Activated T-helper 1 cell treated with anti-CD3 and anti-CD28 coated beads, Interleukin-12 subunit alpha, Interleukin-12 subunit beta, Interleukin-2, Interleukin-4 antibody, amounts not matched to agents 30 ng/mL and 10 ng/mL and 1 ng/mL, durations not matched to agents 14 hours and 24 hours and 36 hours (primary cell): ENCODE data around the gene PTGIR. TPM values are rescaled to one million over a fixed set of nuclear protein-coding genes. Genes with fewer than 3 reads are reported as not detected.

Experiments used
- DNase-seq: peaks from one replicate; pipeline ENCODE4 v3.0.0; 2021; ENCODE audit warnings: low spot score
- H3K27ac Mint-ChIP-seq: one replicate; pipeline ENCODE4 v1.8.0; 2021; ENCODE audit warnings: mild to moderate bottlenecking, mixed read lengths
- H3K27me3 Mint-ChIP-seq: one replicate; pipeline ENCODE4 v1.8.0; 2022; ENCODE audit warnings: mild to moderate bottlenecking, moderate library complexity, mixed read lengths; ENCODE audit not compliant: insufficient read depth
- H3K36me3 Mint-ChIP-seq: one replicate; pipeline ENCODE4 v1.8.0; 2021; ENCODE audit warnings: low read depth, mixed read lengths
- H3K4me1 Mint-ChIP-seq: one replicate; pipeline ENCODE4 v1.8.0; 2021; ENCODE audit warnings: low read depth, mixed read lengths
- H3K4me3 Mint-ChIP-seq: one replicate; pipeline ENCODE4 v1.8.0; 2021; ENCODE audit warnings: mild to moderate bottlenecking, moderate library complexity, mixed read lengths
- H3K9me3 Mint-ChIP-seq: one replicate; pipeline ENCODE4 v1.8.0; 2021; ENCODE audit warnings: mixed read lengths
- intact Hi-C: fragments of 100-400 bp; cut with micrococcal nuclease; formaldehyde crosslinking; loops from one replicate; pipeline ENCODE4 v1.15.1; 2024
- total RNA-seq: library from RNA; stranded (reverse); gene quantifications from 2 replicates; pipeline ENCODE4 v1.2.3, GENCODE V29; 2022

The PTGIR gene
- total RNA-seq, 1 donor from 2014 or later = 217 TPM

DNA sequence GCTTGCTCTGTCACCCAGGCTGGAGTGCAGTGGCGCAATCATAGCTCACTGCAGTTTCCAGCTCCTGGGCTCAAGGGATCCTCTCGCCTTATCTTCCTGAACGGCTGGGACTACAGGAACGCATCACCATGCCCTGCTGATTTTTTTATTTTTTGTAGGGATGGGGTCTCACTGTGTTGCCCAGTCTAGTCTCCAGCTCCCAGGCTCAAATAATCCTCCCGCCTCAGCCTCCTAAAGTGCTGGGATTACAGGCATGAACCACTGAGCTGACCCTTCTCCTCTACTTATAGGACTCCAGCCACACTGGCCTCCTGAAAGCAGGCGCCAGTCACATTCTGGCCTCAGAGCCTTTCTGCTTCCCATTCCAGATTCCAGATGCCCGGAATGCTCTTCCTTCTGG lies 25.6 kb upstream of the PTGIR start:
- intact Hi-C loops = no loop called here
- no peak overlapping the region for H3K4me3 Mint-ChIP-seq
- peaks cover 9% of the 10 kb centered on the region for H3K4me1 Mint-ChIP-seq
- DNase-seq = no peak
- H3K27ac Mint-ChIP-seq = no peak overlapping the region
- peaks cover 15% of the 10 kb centered on the region for H3K36me3 Mint-ChIP-seq
- H3K27me3 Mint-ChIP-seq = peaks cover 46% of the 10 kb centered on the region
- peaks cover 4% of the 10 kb centered on the region for H3K9me3 Mint-ChIP-seq

DNA sequence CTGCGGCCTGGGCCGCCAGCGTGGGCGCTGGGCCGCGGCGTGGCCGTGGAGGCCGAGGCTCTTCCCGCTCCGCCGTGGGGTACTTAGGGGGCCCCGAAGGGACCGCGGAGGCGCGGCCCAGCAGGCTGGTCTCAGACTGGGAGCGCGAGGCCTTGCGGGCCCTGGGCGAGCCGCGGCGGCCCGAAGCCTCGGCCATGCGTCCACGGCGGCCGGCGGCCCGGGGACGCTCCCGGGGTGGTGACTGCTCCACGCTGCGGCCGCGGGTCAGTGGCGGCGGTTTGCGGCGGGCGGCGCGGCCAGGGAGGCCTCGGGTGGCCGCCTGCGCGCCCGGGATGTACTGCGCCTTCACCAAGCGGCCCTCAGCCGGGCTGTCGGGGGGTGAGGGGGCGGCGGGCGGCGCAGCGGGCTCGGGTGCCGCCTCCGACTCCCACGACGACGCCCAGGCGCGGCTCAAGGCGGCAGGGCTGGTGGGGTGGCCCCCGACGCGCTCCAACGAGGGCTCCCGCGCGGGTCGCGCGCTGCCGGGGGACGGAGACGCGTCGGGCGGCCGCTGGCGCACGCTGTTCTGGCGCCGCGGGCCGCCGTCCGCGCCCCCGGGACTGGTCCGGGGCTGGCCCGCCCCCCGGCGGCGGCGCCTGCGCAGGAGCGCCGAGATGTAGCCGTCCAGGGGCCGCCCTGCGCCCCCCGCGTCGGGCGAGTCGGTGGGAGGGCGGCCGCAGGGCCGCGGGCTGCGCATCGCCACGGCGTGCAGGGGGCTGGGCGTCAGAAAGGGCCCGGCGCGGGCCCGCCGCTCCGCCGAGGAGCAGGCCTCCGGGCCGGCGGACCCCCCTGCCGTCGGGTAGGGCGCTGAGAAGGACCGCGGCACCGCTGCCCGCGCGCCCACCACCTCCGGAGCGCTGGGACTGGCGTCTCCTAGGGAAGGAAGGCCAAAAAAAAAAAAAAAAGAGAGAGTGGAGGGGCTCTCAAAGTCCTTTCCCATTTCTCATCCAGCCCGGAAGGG lies 24.4 kb upstream of the PTGIR start:
- no peak for DNase-seq
- intact Hi-C loops = no loop called here
- no peak overlapping the region for H3K4me3 Mint-ChIP-seq
- peaks cover 4% of the 10 kb centered on the region for H3K9me3 Mint-ChIP-seq
- H3K27ac Mint-ChIP-seq = no peak overlapping the region
- H3K27me3 Mint-ChIP-seq = peaks cover 52% of the 10 kb centered on the region
- H3K4me1 Mint-ChIP-seq = peaks cover 9% of the 10 kb centered on the region
- H3K36me3 Mint-ChIP-seq = peaks cover 15% of the 10 kb centered on the region

DNA sequence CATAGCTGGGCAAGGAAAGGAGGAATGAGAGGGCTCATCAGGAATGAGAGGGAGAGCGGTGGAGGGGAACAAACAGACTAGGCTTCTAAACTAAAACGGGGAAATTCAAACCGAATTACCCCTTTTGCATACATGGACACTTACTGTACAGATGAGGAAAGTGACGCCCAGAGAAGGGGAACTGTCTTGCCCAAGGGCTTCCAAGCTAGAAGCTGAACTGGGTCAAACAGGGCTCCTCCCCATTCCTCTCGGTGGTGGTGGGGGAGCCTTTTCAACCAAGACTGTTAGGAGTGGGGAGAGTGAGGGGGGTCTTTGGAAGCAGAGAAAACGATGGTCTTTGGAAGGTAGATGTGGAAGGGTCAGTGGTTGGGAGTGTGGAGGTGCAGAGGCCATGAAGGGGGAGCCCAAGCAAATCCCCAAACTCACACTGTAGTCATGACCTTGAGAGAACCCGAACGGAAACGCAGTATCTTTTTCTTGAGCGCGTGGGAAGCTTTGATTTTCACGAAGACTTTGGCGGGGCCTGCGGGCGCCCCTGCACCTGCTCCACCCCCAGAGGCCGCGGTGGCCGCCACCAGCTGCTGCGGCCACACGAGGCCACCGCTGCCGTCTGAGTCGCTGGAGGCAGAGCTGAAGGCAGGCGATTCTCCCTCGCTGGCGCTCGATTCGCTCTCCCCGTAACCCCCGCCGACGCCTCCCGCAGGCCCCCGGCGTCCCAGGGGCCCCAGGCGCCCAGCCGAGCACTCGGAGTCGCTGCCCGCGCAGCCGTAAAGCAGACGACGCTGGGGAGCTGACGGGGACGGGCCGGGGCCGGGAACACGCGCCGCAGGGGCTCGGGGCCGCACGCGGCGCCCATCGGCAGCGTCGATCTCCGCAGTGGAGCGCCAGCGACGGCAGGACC lies 23.4 kb upstream of the PTGIR start:
- peaks cover 48% of the 10 kb centered on the region for H3K27me3 Mint-ChIP-seq
- H3K4me3 Mint-ChIP-seq = peak overlapping the region; percentile 22
- peaks cover 4% of the 10 kb centered on the region for H3K9me3 Mint-ChIP-seq
- H3K36me3 Mint-ChIP-seq = peaks cover 14% of the 10 kb centered on the region
- no peak for DNase-seq
- peak overlapping the region; percentile 40 for H3K27ac Mint-ChIP-seq
- intact Hi-C loops = no loop called here
- H3K4me1 Mint-ChIP-seq = peaks cover 9% of the 10 kb centered on the region

GRCh38 chr19:46646402-46646801 lies 21.5 kb upstream of the PTGIR start:
- H3K27me3 Mint-ChIP-seq = peaks cover 50% of the 10 kb centered on the region
- H3K27ac Mint-ChIP-seq = no peak overlapping the region
- no peak overlapping the region for H3K4me3 Mint-ChIP-seq
- peaks cover 4% of the 10 kb centered on the region for H3K9me3 Mint-ChIP-seq
- intact Hi-C loops = no loop called here
- peaks cover 9% of the 10 kb centered on the region for H3K4me1 Mint-ChIP-seq
- peaks cover 14% of the 10 kb centered on the region for H3K36me3 Mint-ChIP-seq
- no peak for DNase-seq

- peaks cover 4% of the 10 kb centered on the region for H3K9me3 Mint-ChIP-seq
- peaks cover 40% of the 10 kb centered on the region for H3K27me3 Mint-ChIP-seq
- peaks cover 9% of the 10 kb centered on the region for H3K4me1 Mint-ChIP-seq
- no peak overlapping the region for H3K4me3 Mint-ChIP-seq
- intact Hi-C loops = no loop called here
- DNase-seq = no peak
- no peak overlapping the region for H3K27ac Mint-ChIP-seq
- H3K36me3 Mint-ChIP-seq = peaks cover 9% of the 10 kb centered on the region
Measured at GRCh38 chr19:46644720-46645119, 19.8 kb upstream of the PTGIR start.

DNA sequence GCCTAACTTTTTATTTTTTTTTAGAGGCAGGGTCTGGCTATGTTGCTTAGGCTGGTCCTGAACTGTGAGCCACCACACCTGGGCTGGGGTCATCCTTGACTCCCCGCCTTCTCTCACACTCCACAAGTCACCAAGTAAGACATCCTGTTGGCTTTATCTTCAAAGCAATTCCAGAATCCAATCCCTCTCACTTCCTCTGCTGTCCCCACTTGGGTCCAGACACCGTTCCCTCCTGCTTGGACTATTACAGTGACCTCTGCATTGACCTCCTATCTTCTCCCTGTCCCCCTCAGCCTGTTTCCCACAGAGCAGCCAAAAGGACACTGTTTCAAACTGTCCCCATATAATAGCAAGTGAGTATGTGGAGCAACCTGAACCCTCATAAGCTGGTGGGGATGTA lies 15.8 kb upstream of the PTGIR start:
- DNase-seq = no peak
- Mint-ChIP-seq H3K27ac (no peak overlapping the region), H3K27me3 (peaks cover 20% of the 10 kb centered on the region), H3K9me3 (no peaks in the 10 kb centered on the region), H3K4me3 (peak overlapping the region; percentile 58), H3K36me3 (peaks cover 2% of the 10 kb centered on the region), H3K4me1 (no peaks in the 10 kb centered on the region)
- intact Hi-C loops = no loop called here

DNA sequence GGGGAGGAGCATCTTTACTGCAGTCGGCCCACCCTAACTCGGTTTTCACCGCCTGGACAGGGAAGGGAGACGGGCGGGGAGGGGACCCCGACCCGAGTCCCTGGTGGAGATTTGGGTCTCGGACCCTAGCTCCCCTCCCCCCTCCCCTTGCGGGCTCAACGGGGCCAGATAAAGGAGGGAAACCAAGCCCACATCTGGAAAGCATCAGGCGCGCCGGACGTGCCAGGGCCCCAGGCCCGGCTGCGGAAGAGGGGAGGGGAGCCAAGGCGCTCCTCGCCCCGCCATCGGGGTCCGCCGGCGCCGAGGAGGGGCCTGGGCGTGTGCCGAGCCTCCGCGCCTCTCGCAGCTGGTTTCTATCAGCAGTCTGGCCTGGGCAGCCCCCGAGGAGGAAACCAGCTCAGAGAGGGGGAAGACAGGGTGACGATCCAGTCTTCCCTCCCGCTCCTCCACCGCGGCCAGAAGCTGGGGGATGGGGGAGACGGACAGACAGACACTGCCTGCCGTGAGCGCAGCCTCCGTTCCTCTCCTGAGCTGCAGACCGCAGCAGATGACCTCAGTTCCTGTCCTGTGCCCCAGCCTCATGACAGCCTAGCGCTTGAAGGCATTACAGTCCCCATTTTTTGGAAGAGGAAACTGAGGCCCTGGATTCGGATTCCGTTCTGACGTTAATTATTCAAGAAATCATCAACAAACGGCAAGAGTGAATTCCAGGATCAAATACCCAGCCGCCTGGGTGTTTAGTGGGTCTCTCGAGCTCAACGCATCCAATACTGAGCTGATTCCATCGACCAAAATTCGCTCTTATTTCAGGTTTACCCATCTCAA lies 14.7 kb upstream of the PTGIR start:
- no peak overlapping the region for H3K4me3 Mint-ChIP-seq
- intact Hi-C loops = no loop called here
- DNase-seq = no peak
- H3K4me1 Mint-ChIP-seq = no peaks in the 10 kb centered on the region
- H3K36me3 Mint-ChIP-seq = no peaks in the 10 kb centered on the region
- H3K27ac Mint-ChIP-seq = peak overlapping the region; percentile 30
- H3K27me3 Mint-ChIP-seq = peaks cover 13% of the 10 kb centered on the region
- H3K9me3 Mint-ChIP-seq = no peaks in the 10 kb centered on the region

GRCh38 chr19:46637224-46637623 lies 12.3 kb upstream of the PTGIR start:
- Mint-ChIP-seq H3K27me3 (peaks cover 9% of the 10 kb centered on the region), H3K9me3 (no peaks in the 10 kb centered on the region), H3K4me1 (peaks cover 11% of the 10 kb centered on the region), H3K36me3 (peaks cover 4% of the 10 kb centered on the region), H3K4me3 (no peak overlapping the region), H3K27ac (no peak overlapping the region)
- no peak for DNase-seq
- intact Hi-C loops = no loop called here

- Mint-ChIP-seq H3K36me3 (peaks cover 4% of the 10 kb centered on the region), H3K27ac (peak within 1 kb of the TSS; percentile 55), H3K9me3 (no peaks in the 10 kb centered on the region), H3K27me3 (peaks cover 5% of the 10 kb centered on the region), H3K4me1 (peaks cover 11% of the 10 kb centered on the region), H3K4me3 (peak within 1 kb of the TSS; percentile 79)
- DNase-seq = no peak
- intact Hi-C loops = no loop called here
Measured at GRCh38 chr19:46635920-46636761, 11.3 kb upstream of the PTGIR start, which contains the start of gene GNG8. TSS of gene GNG8 (minus strand) at chr19:46636202. CDS start at chr19:46634682, 1,520 bp downstream.

DNA sequence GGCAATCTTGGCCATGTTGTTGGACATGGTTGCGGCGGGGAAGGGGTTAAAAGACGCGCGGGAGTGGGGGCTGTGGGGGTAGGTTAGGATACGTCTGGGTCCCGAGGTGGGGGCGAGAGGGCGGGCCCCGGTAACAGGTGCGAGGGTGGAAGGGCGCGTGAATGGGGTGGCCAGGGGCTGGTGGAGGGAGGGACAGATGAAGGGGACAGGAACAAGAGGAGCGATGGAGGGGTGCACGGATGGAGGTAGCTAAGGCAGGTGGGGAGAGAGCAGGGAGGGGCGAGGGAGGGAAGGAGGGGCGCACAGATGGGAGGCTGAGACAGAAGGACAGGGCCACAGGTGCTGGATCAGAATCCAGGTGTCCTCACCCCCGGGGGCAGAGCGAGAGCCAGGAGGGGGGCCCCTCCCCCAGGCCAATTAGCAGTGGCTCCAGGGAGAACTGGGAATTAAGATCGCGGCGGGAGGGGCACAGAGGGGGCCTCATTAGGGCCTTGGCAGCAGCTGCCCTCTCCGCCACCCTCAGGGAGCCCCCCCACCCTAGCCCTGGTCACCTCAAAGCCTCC lies 9.8 kb upstream of the PTGIR start:
- no peak overlapping the region for H3K27ac Mint-ChIP-seq
- no peaks in the 10 kb centered on the region for H3K9me3 Mint-ChIP-seq
- peaks cover 4% of the 10 kb centered on the region for H3K36me3 Mint-ChIP-seq
- intact Hi-C loops = loop anchor here (1.0 kb wide), 8 partner anchors 9 to 640 kb away; partner anchors contain the start of genes DACT3, INAFM1, PRKD2 and PTGIR
- peaks cover 2% of the 10 kb centered on the region for H3K27me3 Mint-ChIP-seq
- no peak for DNase-seq
- H3K4me1 Mint-ChIP-seq = peaks cover 11% of the 10 kb centered on the region
- peak overlapping the region; percentile 85 for H3K4me3 Mint-ChIP-seq

GRCh38 chr19:46634045-46634655 lies 9.3 kb upstream of the PTGIR start:
- intact Hi-C loops = loop anchor here (1.0 kb wide), 8 partner anchors 9 to 640 kb away; partner anchors contain the start of genes DACT3, INAFM1, PRKD2 and PTGIR
- H3K4me3 Mint-ChIP-seq = peak overlapping the region; percentile 85
- DNase-seq = peak; percentile 94
- no peaks in the 10 kb centered on the region for H3K9me3 Mint-ChIP-seq
- peaks cover 11% of the 10 kb centered on the region for H3K4me1 Mint-ChIP-seq
- H3K27me3 Mint-ChIP-seq = peaks cover 2% of the 10 kb centered on the region
- peaks cover 4% of the 10 kb centered on the region for H3K36me3 Mint-ChIP-seq
- peak overlapping the region; percentile 75 for H3K27ac Mint-ChIP-seq
